Measurements from ENCODE around the gene MADCAM1. TPM values are rescaled to one million over a fixed set of nuclear protein-coding genes. Genes with fewer than 3 reads are reported as not detected.
"Not testable (repeated sequence)": the region's sequence is repeated elsewhere in the genome, so short reads cannot be mapped to it uniquely, and the experiment has no call there.

The MADCAM1 gene
- total RNA-seq, 1 experiment from 2014 or later, result 0.47 TPM

GRCh38 chr19:478236-478903, 17.9 kb upstream of the MADCAM1 start:
- peaks cover 28% of the 10 kb centered on the region for H3K9me3 Mint-ChIP-seq (ENCODE audit: unreplicated experiment)
- H3K36me3 Mint-ChIP-seq (ENCODE audit: insufficient read depth, unreplicated experiment), result peaks cover 12% of the 10 kb centered on the region
- no peak overlapping the region for H3K4me3 Mint-ChIP-seq (ENCODE audit: unreplicated experiment)
- H3K27me3 Mint-ChIP-seq (ENCODE audit: insufficient read depth, unreplicated experiment), result no peaks in the 10 kb centered on the region
- intact Hi-C loops (cut with micrococcal nuclease), result no loop called here
- no peak overlapping the region for H3K27ac Mint-ChIP-seq (ENCODE audit: low read depth, unreplicated experiment)
- no peak for TF ChIP-seq CTCF (IDR thresholded peaks at IDR 0.05; ENCODE audit: unreplicated experiment)
- CTCF ChIA-PET, result interaction anchor here (0.6 to 0.8 kb wide), 2 partner anchors 8 to 10 kb away, joined by 3 to 4 read pairs; no protein-coding TSS in a partner anchor
- no peaks in the 10 kb centered on the region for H3K4me1 Mint-ChIP-seq (ENCODE audit: insufficient read depth, unreplicated experiment)
- BruUV-seq (replicated peaks), result no TSS peak
- no peak for DNase-seq (ENCODE audit: unreplicated experiment)
- POLR2A ChIA-PET, result no interaction called here

GRCh38 chr19:478976-479375, 17.3 kb upstream of the MADCAM1 start:
- Mint-ChIP-seq H3K27ac (ENCODE audit: low read depth, unreplicated experiment) (no peak overlapping the region), H3K9me3 (ENCODE audit: unreplicated experiment) (peaks cover 28% of the 10 kb centered on the region), H3K27me3 (ENCODE audit: insufficient read depth, unreplicated experiment) (no peaks in the 10 kb centered on the region), H3K36me3 (ENCODE audit: insufficient read depth, unreplicated experiment) (peaks cover 12% of the 10 kb centered on the region), H3K4me3 (ENCODE audit: unreplicated experiment) (no peak overlapping the region), H3K4me1 (ENCODE audit: insufficient read depth, unreplicated experiment) (no peaks in the 10 kb centered on the region)
- no peak for DNase-seq (ENCODE audit: unreplicated experiment)
- BruUV-seq (replicated peaks), result no TSS peak
- TF ChIP-seq CTCF (IDR thresholded peaks at IDR 0.05; ENCODE audit: unreplicated experiment), result no peak
- POLR2A ChIA-PET, result no interaction called here
- intact Hi-C loops (cut with micrococcal nuclease), result no loop called here
- CTCF ChIA-PET, result interaction anchor here (0.6 to 0.8 kb wide), 2 partner anchors 9 kb away, joined by 3 to 4 read pairs; no protein-coding TSS in a partner anchor

GRCh38 chr19:480016-480855, 16.1 kb upstream of the MADCAM1 start:
- intact Hi-C loops (cut with micrococcal nuclease), result no loop called here
- Mint-ChIP-seq H3K27ac (ENCODE audit: low read depth, unreplicated experiment) (no peak overlapping the region), H3K9me3 (ENCODE audit: unreplicated experiment) (peaks cover 28% of the 10 kb centered on the region), H3K27me3 (ENCODE audit: insufficient read depth, unreplicated experiment) (no peaks in the 10 kb centered on the region), H3K36me3 (ENCODE audit: insufficient read depth, unreplicated experiment) (peaks cover 12% of the 10 kb centered on the region), H3K4me3 (ENCODE audit: unreplicated experiment) (no peak overlapping the region), H3K4me1 (ENCODE audit: insufficient read depth, unreplicated experiment) (no peaks in the 10 kb centered on the region)
- BruUV-seq (replicated peaks), result no TSS peak
- ChIA-PET POLR2A (no interaction called here), CTCF (no interaction called here)
- no peak for TF ChIP-seq CTCF (IDR thresholded peaks at IDR 0.05; ENCODE audit: unreplicated experiment)
- no peak for DNase-seq (ENCODE audit: unreplicated experiment)

GRCh38 chr19:481100-481499, 15.2 kb upstream of the MADCAM1 start:
- H3K27me3 Mint-ChIP-seq (ENCODE audit: insufficient read depth, unreplicated experiment); POLR2A ChIA-PET; intact Hi-C loops (cut with micrococcal nuclease); H3K27ac Mint-ChIP-seq (ENCODE audit: low read depth, unreplicated experiment); H3K4me1 Mint-ChIP-seq (ENCODE audit: insufficient read depth, unreplicated experiment); BruUV-seq (replicated peaks); H3K4me3 Mint-ChIP-seq (ENCODE audit: unreplicated experiment); DNase-seq (ENCODE audit: unreplicated experiment); CTCF ChIA-PET: not testable (repeated sequence)
- H3K36me3 Mint-ChIP-seq (ENCODE audit: insufficient read depth, unreplicated experiment), result peaks cover 12% of the 10 kb centered on the region
- H3K9me3 Mint-ChIP-seq (ENCODE audit: unreplicated experiment), result peaks cover 28% of the 10 kb centered on the region
